HG03064 (cell line): Measurements from ENCODE around the gene RBFOX1.
"Not testable (repeated sequence)": the region's sequence is repeated elsewhere in the genome, so short reads cannot be mapped to it uniquely, and the experiment has no call there.

ENCODE experiments used
- ATAC-seq: cut with Tn5 transposase; IDR thresholded peaks from one replicate; pipeline ENCODE4 v1.9.1; 2021; ENCODE audit warnings: low read depth; ENCODE audit not compliant: unreplicated experiment

Gene RBFOX1

DNA sequence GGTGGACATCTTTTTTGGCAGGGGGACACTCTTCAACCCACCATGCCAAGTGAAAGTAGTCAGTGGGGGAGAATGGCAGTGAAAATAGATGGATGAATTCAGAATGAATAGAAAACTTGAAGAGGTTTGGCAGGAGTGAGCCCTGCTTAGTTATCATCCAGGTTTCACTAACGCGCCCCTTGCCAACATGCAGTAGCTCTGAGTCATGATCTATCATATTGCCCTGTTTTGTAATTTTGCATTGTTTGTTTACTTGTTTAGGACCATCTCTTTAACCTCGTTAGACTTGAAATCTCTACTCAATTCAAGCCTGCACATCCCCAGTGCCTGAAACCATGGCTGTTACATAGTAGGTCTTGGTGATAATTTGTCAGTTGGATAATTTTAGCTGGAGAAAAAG lies 116.7 kb downstream of the RBFOX1 start:
- no peak for ATAC-seq

DNA sequence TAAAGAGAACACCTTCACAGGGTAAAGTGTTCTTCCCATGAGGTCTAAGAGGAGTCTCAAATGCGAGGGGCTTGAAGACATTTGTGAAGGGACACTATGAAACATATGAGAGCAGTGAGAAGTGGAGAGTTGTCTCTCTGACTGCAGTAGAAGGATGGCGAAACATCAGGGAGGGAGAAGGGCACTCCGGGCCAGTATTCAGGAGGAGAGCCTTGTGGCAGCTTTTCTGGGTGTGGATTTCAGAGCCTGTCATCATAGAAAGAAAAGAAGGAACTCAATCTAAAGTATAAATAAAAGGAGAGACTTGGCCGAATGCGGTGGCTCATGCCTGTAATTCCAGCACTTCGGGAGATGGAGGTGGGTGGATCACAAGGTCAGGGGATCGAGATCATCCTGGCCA lies 117.2 kb downstream of the RBFOX1 start:
- ATAC-seq: no peak

DNA sequence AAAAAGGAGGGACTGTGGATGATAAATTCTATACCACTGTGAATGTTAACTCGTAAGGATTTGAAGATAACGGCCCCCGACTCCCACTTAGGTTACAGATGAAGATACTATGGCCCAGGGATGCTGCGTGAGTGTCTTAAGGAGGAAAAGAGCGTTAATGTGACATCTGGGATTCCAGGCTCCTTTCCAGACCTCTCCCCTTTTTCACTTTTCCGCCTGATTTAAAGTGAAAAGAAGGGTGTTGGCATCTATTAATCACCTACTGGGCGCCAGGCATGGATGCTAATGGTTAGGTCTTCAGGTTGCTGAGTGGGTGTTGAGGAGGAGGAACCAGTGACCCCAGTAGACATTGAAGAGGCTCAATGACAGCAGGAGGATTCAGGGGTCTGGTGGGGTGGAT lies 117.8 kb downstream of the RBFOX1 start:
- ATAC-seq: no peak

DNA sequence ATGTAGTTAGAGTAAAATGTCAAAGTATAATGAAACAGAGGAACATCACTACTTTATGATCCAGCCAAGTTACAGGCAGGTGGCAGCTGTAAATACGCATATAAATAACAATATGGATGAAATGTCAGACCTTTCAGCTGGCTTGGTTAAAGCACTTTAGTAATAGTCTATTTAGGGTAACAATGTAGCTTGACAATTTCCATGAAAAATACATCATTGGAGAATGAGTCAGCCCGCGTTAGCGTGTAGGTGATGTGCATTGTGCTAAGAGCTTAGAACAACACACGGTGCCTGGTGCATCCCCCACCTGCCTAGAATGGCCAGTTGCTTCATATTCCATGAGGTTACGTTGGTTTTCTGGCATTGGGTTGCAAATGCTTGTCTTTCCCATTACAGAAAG lies 119.4 kb downstream of the RBFOX1 start:
- ATAC-seq: no peak

DNA sequence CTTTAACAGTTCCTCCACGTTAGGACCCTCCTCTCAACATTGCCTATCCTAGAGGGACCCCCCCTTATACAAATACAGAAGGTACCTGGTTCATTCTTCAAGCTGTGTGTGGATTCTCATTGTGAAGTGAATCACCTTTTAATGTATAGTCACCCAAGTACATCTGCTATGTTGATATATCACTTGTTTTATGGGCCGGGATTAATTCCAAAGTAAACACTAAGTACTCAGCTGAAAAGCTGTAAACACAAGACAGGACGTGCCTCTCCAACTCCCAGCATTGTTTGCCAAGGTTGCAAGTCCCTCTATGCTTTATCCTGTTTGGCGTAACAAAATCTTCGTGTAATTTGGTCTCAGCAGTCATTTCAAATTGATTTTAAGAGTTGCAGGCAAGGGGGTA lies 123.6 kb downstream of the RBFOX1 start:
- ATAC-seq: no peak

DNA sequence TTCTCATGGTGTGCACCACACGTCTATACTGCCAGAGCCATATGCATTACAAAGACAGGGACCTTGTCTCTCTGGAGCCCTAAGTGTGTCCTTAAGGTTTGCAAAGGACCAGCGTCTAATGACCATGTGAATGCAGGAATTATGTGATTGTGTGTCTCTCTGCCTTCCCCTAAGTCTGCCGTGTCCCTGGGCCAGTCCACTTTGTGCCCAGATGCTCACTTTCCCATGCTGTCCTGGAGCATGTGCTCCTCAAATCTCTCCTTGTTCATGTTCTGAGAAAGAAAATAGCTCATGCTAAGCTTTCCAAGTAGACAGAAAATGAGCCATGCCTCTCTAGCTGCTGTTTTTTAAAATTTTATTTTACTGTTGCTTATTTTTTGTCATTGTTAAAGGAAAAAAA lies 125.5 kb downstream of the RBFOX1 start:
- ATAC-seq: no peak

DNA sequence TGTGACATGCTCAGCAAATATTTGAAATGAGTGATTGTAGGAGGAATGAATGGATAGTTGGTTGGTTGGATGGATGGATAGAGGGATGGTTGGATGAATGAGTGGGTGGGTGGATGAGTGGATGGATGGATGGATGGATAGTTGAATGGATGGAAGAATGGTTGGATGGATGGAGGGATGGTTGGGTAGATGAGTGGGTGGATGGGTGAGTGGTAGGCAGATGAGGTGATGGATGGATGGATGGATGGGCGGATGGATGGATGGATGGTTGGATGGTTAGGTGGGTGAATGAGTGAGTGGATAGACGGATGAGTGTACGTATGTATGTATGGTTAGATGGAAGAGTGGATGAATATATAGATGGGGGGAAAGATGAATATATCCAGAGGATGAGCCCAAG lies 137.7 kb downstream of the RBFOX1 start:
- no peak for ATAC-seq

DNA sequence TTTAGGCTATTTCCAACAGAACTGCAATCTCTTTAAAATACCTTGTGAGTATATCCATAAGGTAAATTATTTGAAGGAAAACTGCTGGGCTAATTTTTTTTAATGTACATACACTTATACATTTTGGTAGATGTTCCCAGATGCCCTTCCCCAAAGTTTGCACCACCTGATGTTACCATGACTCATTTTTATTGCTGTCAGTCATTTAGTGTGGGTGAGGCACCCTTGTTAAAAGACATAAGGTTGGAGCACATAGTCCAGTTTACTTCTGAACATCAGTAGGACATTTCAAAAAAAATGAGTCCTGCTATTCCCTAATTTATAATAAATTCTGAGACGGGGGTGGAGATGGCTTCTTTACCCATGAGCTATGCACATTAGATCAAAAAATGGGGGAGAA lies 138.6 kb downstream of the RBFOX1 start:
- ATAC-seq: no peak

DNA sequence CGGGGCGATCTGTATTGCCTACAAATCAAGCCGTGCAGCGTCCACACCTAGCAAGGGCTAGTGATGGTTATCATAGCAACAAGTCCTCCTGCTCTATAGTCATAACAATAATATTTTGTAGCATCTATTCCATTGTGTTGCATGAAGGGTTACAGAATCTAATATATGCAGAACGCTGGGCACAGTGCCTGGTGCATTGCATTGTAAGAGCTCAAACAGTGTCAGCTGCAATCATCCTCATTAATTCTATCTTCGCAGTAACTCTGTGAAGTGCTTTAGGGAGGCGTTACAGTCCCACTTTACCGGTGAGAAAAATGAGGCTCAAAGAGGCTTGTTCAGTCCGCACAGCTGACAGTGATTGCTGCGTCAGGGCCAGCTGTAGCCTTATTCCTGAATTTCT lies 149.4 kb downstream of the RBFOX1 start:
- no peak for ATAC-seq

DNA sequence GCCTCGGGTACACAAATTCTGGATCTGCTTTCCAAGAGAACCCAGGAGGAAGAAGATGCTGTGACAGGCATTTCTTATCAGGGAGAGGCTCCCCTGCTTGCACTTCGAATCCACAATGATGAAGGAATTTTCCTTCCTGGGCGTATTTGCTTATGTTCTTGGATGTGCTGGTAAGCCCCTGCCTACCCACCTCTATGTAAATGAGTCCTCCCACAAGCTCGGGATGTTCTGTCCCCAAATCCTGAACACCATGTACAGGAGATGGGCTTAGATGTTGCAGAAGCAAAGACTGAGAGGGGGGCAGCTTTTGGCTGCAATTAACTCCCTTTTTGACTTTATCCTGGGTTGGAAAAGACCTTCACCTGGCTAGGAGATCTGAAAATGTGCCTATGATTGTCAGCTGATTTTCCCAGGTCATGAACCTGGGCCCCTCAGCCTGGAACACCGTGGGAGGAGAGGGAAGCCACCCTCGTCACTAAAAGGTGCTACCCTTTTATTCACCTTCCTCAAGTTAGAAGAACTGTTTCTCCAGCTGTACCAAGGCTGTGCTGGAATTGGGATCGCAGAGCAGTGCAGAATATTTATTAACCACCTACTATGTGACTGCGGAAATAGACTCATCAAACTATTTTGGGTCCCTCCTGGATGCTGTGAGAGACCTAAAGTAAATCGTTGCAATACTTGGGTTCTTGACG lies 150.1 kb downstream of the RBFOX1 start:
- ATAC-seq: no peak

DNA sequence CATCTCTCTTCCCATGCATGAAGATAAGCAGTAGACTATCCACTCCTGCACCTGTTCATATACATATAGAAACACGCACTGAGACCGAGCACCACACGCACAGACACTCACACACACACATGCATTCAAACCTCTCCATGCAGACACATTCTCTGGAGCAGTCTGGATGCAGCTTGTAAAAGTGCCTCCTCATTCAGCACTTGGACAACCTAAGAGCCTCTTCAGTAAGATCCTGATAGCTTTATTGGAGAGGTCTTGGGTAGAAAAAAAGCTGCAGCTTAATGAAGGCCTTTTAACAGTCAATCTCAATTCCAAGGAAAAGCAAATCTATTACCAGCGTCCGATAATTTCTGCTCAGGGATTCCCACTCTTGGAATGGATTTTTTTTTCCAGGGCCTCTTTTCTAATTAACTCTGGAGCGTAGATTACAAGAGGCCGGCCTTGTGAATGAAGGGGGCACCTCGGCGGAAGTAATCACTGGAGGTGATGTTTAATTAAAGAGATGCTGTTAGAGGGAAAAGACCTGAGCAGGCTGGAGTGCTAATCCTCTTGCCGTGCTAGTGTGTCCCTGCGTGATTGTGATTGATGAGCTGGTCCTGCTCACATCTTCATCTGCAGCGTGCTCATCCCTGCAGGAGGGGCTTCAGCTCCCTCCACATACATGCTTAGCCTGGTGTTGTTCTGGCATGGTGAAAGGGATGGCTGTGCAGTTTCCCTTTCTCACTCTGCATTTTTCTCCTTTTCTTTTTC lies 155.1 kb downstream of the RBFOX1 start:
- ATAC-seq: no peak

DNA sequence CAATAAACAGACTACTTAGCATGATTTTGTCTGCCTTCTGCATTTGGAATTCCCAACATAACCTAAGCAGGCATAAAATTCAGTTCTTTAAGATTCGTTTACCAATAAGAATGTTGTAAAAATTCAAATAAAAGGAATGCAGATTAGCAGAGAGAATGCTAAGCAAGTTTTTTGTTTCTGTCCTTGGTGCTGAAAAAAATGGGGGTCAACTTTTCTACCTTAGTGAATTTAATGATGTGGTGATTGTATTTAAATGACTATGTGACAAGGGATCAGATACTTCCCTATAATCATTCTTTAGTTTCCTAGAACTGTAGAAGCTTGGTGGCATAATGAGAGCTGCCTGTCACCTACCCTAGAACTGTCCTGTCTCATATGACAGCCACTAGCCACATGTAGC lies 159.5 kb downstream of the RBFOX1 start:
- no peak for ATAC-seq

DNA sequence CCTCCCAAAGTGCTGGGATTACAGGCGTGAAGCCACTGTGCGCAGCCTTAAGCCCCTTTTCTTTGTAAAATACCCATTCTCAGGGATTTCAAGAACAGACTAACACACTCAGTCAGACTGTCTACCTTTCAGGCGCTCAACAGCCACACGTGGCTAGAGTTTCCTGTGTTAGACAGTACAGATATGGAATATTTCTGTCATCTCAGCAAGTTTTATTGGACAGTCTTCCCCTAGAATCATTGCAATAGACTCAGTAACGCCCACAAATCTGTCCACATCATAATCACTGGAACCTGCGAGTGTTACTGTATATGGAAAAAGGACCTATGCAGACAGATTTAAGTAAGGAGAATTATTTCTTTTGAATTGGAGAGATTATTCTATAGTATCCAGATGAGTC lies 160.5 kb downstream of the RBFOX1 start:
- no peak for ATAC-seq

DNA sequence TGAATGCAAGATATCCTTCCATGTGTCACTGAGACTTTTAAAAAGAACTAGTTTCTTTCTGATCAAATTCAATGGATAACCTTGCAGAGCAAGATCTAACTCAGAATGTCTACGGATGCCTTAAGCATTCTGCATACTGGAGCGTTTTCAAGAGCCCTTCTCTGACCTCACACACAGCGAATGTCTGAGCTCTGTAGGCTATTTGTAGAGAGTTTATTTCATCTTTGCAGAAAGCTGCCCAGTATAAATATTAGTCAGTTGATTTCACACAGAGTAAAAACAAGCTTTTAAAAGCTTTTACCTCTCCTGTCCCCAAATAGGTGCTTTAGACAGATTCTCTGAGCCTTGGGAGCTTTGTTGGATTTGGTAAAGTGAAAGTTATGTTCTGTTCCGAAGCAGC lies 165.0 kb downstream of the RBFOX1 start:
- no peak for ATAC-seq

DNA sequence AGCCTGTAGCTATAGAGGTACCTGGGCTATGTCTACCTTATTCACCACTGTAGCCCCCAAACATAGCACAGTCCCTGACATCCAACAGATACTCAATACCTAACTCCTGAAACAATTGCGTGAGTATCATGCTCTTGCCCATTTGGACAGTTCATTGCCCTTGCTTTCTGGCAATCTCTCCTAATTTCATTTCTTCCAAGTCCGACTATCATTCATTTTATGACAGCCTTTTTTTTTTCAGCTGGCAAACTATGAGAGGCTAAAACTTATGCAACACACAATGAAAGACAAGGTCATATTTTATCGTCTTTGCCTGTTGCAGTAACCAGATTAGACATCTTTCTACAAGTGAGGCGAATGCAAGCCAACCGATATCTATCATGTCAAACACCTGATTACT lies 169.2 kb downstream of the RBFOX1 start:
- ATAC-seq: no peak

DNA sequence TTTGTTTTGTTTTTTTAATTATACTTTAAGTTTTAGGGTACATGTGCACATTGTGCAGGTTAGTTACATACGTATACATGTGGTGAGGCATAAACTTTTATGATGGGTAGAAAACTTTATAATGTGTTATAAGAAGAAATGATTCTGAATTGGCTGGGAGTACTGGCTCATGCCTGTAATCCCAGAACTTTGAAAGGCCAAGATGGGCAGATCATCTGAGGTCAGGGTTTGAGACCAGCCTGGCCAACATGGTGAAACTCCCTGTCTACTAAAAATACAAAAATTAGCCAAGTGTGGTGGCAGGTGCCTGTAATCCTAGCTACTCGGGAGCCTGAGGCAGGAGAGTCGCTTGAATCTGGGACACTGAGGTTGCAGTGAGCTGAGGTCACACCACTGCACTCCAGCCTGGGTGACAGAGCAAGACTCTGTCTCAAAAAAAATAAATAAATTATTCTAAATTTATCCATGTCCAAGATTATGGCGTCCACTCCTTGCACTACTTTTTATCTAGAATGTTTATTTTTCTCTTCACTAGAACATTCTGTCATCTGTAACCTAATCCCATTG lies 170.0 kb downstream of the RBFOX1 start:
- not testable (repeated sequence) for ATAC-seq

DNA sequence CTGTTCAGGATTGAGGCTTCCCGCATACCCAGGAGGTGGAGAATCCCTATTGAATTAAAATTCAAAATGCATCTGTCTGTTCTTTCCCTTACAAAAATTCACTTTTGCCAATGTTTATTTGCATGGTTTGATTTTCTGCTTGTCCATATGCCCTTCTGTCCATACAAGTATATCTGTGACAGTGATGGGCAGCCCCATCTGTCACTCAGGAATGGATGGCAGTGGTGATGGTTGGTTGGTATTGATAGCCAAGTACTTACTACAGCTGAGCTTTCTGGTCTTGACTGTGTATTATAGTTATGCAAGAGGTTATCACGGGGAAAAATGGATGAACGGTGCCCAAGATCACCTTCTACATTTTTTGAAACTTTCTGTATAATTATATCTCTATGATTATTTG lies 171.0 kb downstream of the RBFOX1 start:
- ATAC-seq: no peak

DNA sequence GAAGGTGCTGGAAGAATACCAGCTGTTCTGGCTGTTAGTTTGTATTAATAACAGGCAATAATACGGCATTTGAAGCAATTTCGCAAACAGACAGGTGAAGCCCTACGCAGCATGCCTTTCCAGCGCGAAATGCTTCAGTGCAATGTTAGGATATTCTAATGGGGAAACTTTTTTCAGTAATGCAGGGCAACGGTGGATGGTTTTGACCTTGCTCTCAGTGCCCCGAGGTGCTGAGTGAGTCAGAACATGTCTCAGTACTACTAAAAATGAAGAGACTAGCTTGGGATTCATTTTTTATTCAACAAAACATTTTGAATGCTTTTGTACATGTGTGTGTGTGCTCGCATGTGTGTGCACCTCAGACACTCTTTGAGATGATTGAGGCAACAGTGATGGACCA lies 172.2 kb downstream of the RBFOX1 start:
- no peak for ATAC-seq

DNA sequence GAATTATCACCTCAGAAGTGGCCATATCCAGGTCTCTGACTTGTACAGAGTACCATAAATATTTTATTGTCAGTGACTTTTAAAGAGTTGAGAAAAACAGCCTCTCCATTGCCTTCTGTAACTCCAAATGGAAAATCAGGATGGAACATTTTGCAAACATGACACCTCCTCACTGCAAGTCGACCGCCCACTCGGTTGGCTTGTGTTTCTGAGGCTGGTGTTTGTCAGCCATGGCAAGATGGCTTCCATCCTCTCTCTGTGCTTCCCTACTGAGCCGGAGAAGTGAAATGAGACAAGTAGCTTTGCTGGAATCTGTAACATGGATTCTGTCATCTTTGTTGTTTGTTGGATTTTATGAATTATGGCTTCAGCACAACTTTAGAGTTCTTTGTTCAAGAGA lies 172.8 kb downstream of the RBFOX1 start:
- no peak for ATAC-seq

DNA sequence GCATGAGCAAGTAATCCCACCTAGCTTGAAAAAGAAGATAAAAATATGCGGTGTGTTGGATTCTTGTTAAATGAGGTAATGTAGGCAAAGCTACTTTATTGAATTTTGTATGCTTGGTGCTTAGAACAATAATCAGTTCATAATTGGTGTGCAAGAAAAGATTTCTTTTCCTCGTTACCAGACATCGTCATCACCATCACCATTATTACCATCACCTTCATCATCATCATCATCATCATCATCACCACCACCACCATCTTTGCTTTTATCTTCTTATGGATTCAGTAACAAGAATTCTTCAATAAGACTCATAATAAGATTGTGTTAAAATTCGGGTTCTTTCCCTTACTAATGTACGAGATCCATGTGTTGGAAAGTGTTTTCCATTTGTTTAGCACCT lies 173.7 kb downstream of the RBFOX1 start:
- no peak for ATAC-seq

DNA sequence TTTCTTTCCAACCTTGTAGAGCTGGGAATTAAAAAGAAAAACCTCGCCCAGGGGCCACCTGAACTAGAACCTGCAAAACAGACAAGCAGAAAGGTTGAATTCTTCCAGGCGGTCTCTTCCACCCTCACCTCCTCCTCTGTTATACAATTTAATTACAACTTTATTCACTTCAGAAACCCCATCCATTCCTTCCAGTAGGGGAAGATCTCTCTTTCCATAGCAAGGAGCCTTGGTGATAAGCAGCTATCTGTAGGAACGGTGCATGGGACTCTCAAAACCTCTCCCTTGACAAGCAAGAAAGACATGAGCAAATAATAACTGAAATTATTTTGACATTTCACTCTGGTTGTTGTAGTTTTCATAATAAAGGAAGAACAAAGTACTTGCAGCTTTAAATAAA lies 176.0 kb downstream of the RBFOX1 start:
- ATAC-seq: no peak

DNA sequence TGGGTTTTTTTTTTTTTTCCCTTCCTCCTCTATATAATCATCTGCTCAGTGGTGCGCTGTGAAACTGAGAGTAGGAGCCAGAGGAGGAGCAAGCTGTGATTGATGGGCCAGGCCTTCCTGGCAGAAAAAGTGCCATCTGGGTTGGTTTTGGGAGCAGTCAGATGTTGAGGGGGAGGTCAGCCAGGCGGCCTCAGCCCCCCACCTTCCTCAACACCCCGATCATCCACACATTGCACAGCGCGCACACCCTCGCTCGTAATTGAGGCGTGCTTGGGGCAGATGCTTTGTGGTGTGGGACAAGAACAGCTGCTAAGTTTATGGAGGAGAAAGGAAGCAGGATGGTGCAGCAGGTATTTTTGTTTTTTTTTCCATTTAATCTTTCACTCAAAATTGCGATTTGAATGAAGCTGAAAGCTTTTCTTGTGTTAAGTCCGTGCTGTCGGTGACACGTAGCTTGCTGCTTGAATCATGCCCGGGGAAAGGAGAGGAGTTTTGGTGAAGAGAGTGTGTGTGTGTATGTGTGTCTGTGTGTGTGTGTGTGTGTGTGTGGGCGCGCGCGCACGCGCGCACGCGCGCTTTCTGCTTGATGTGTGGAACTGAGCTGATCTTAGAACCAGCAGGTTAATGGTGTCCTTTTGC lies 177.4 kb downstream of the RBFOX1 start:
- no peak for ATAC-seq
